NOMO-1 (cell line): ENCODE results near the gene CHCHD10.

ENCODE experiments used
- DNase-seq, 2 experiments: peaks; one replicate each; lab custom pipeline; 2025; ENCODE audit not compliant: unreplicated experiment in 2 of 2; lab: John Stamatoyannopoulos, UW

CHCHD10 gene

GRCh38 chr22:23767673-23768548 is at the start of gene CHCHD10:
Gene CHCHD10 (minus strand): TSS chr22:23767972. CDS start chr22:23767874, 98 bp downstream.
- DNase-seq: peak; percentile 82 to 84

GRCh38 chr22:23817146-23817545 is 49.4 kb upstream of the CHCHD10 start:
- DNase-seq: no peak

- DNase-seq: no peak
These were observed 48.6 kb upstream of the CHCHD10 start for GRCh38 chr22:23816156-23816976.

- no peak for DNase-seq
These were observed 47.9 kb upstream of the CHCHD10 start for GRCh38 chr22:23815541-23816155.

DNA sequence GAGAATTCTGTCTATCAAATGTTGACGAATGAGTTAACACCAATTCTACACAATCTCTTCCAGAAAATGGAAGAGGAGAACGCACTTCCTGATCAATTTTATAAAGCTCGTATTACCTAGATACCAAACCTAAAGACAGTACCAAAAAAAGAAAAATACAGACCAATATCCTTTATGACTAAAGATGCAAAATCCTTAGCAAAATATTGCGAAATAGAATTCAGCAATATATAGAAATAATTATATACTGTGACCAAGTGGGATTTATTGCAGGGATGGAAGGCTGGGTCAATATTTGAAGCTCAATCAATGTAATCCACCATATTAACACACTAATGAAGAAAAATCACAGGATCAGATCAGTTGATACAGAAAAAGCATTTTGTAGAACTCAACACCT is 44.6 kb upstream of the CHCHD10 start:
- DNase-seq: no peak

- no peak for DNase-seq
These were observed 39.1 kb upstream of the CHCHD10 start for GRCh38 chr22:23806837-23807236.

GRCh38 chr22:23804781-23805291 is 37.1 kb upstream of the CHCHD10 start:
- DNase-seq: no peak

- DNase-seq: no peak
These were observed 35.4 kb upstream of the CHCHD10 start for GRCh38 chr22:23803001-23803819.

GRCh38 chr22:23801886-23802377 is 34.2 kb upstream of the CHCHD10 start:
- DNase-seq: no peak

- no peak for DNase-seq
These were observed 33.6 kb upstream of the CHCHD10 start for GRCh38 chr22:23801238-23801821.

DNA sequence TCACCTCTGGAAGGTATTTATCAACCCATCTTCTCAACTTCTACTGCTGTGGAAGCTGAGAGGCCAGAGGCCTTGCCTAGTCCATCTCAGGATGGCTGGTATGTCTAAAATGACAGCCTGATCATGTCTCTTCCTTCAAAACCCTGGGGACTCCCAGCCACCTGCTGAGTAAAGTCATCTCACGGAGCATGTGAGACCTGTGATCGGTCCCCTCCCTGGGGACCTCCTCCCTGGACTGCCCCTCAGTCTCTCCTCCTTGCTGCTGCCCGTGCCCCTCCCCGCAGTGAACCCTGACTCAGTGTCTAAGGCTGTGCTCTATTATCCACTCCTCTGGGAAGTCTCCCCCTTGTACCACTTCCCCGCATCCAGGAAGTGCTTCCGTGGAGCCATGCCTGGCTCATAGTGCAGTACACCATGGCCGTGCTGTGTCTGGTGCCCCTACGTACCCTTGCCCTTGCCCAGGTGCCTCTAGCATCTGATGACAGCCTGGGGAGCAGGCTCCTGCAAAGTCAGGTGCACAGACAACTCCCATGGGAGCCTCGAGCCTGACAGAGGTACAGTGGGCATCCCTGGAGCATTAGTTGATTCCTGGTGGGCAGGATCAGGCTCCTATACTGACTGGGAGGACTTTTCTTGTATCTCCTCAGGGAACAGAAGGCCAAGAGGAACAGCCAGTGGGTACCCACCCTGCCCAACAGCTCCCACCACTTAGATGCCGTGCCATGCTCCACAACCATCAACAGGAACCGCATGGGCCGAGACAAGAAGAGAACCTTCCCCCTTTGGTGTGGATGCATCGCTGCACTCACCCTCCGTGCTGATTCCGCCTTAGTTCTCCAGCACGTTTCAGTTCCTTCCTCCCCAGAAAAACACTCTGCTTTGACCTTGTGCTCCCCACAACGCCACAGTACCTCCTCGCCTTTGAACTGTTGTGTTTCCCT is 32.8 kb upstream of the CHCHD10 start:
- DNase-seq: no peak

DNA sequence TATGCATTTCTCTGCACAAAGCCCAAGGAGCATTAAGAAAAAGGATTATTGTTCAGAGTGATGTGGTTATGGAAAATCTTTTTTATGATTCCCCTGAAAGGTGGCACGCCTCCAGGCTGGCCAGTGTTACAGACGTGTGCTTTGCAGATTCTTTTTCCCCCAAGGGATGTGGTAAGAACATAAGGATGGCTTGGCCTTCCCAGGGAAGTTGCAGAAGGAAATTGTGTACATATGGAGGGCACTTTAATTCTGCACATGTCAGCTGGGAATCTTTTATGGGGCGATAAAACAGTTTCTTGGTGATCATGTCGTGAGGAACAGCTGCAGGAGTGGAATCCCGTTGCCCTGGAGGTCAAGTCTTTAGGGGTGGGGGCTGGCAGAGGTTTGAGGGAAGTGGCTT is 28.7 kb upstream of the CHCHD10 start:
- DNase-seq: no peak

- no peak for DNase-seq
These were observed 25.6 kb upstream of the CHCHD10 start for GRCh38 chr22:23793326-23793725.

GRCh38 chr22:23791738-23792645 is 24.2 kb upstream of the CHCHD10 start:
- DNase-seq: no peak

DNA sequence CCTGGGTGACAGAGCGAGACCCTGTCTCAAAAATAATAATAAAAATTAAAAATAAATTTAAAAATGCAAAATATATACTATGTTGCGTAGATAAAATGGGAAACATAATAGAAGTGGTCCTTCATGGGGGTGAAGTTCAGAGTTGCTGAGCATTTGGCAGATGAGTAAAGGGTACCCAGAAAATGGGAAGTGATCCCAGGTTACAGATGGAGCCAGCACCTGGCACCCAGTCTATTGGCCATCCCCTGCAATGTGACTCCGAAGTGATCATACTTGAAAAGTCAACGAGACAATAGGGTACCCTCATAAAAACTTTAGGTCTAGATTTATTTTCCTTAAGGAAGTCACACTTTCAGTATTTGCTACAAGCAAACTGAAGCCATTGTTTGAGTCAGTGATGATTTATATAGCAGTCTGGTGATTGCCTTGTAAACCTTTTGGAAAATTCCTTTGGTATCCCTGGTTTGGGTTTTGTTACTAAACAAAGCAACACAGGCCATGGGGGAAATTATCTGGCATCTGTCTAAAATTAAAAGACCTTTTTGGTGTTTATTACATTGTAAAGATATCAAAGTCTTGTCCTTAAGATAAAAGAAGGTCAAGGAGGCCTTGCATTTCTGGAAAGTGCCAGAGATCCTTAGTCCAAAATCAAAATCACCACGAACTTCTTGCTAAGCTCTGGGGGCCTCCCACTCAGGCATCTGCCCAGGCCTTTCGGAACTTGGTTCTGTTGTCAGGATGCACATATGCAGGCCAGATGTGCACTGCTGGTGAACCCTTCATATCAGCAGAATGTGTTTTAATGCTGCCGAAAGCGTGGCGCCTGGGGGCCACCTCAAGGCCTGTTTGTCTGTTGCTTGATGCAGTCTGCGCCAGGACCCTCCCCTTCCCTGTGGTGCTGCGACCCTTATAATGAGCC is 23.3 kb upstream of the CHCHD10 start:
- no peak for DNase-seq

DNA sequence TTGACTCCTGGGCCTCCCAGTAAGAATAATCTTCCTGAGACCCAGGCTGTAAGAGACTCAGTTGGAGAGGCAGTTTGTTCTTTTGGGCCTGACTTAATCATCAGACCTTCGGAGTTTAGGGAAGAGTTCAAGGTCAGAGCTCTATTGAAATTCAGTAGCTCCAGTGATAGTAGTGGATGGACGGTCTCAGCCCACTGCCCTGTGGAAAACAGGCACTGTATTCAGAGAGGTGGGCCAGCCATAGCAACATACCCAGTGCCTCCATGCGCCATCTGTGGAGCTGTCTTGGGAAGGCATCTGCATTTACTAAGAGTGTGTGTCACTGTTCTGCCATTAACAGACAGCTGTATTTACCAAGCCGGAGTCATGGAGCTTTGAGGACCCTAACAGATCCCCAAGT is 21.9 kb upstream of the CHCHD10 start:
- DNase-seq: no peak

GRCh38 chr22:23789121-23789520 is 21.3 kb upstream of the CHCHD10 start:
- DNase-seq: no peak
